GM19452 (cell line): ENCODE measurements around the gene MTOR.
"Not testable (repeated sequence)": the region's sequence is repeated elsewhere in the genome, so short reads cannot be mapped to it uniquely, and the experiment has no call there.

ENCODE experiments used
- ATAC-seq: cut with Tn5 transposase; IDR thresholded peaks from one replicate; pipeline ENCODE4 v1.9.1; 2021; ENCODE audit not compliant: unreplicated experiment

The MTOR gene

GRCh38 chr1:11067716-11068599 lies 194.4 kb downstream of the MTOR start:
- no peak for ATAC-seq

- ATAC-seq = no peak
Measured at GRCh38 chr1:11065796-11066195, 196.6 kb downstream of the MTOR start.

DNA sequence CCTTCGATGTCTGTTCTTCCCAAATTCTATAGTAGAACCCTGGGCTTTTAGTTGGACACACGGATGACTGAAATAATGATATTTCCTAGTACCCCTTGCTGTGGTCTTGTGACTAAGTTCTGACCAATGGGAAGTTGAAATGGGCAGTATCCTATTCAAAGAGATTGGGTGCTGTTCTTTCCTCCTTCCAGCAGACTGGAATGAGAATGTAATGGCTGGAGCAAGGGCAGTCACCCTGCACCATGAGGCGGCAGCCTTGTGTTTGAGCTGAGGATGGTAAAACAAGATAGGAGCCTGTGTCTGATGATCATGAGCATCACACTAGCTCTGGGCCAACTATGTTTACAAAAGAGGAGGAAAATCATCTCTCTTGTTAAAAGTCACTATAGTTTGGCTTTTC lies 197.4 kb downstream of the MTOR start:
- ATAC-seq = no peak

- ATAC-seq = not testable (repeated sequence)
Measured at GRCh38 chr1:11063937-11064537, 198.3 kb downstream of the MTOR start.

DNA sequence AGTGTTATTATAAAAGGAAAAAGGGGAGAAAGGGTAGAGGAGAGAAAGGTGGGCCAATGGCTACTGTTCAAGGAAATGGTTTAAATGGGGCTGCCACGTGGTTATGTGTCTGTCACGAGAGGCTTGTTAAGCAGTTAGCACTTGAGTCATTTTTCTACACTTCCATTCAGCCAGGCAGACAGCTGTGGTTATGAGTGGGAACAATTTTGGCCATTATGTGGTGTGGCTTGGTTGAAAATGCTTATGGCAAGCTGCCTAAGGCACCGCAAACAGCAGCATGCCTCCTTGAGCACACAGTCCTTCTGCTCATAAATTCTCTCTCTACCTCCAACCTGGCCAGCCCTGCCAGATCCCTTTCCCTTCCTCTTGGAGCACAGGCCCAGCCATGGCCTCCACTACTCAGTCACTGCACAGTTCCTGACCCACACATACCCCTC lies 199.4 kb downstream of the MTOR start:
- no peak for ATAC-seq

- ATAC-seq = no peak
Measured at GRCh38 chr1:11061652-11062365, 200.5 kb downstream of the MTOR start.

DNA sequence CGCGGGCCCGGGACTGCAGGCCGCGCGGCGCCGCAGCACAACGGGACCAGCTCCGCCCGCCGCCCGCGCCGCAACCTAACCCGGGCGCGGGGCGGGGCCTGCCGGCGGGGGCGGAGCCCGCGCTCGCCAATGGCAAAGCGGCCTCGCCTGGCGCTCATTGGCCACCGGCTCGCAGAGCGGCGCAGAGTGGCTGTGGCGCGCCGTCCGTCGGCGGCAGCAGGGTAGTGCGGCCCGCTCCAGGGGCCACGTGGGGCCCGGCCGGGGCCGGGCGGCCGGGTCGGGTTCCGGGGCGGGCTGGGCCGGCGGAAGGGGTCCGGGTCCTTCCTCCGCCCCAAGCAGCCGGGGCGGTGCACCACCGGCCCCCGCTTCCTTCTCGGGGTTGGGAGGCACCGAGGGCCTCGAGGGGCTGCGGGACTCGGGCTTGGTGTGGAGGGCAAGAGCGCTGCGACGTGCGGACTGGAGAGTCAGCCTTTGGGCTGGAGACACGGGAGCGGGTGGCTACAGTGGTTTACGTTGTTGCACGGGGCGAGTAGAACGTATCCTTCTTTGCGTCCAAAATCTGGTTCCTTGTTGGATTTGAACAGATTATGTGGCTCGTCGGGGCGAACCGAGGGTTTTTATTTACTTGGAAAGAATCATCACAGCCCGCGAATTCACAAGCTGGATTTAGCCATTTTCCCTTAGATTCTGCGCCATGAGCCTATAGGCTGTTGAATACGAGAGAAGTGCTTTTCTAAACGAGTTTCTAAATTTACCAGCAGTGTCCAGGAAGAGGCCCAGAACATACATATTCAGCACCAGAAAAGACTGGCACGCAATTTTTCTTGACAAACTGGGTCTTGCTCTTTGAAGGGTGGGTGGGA lies 202.2 kb downstream of the MTOR start, which contains the start of gene SRM:
TSS of gene SRM (minus strand) at position 51 of the 863 bp plus-strand sequence. CDS start 75 bp downstream, outside the sequence.
- peak; percentile 90 for ATAC-seq

DNA sequence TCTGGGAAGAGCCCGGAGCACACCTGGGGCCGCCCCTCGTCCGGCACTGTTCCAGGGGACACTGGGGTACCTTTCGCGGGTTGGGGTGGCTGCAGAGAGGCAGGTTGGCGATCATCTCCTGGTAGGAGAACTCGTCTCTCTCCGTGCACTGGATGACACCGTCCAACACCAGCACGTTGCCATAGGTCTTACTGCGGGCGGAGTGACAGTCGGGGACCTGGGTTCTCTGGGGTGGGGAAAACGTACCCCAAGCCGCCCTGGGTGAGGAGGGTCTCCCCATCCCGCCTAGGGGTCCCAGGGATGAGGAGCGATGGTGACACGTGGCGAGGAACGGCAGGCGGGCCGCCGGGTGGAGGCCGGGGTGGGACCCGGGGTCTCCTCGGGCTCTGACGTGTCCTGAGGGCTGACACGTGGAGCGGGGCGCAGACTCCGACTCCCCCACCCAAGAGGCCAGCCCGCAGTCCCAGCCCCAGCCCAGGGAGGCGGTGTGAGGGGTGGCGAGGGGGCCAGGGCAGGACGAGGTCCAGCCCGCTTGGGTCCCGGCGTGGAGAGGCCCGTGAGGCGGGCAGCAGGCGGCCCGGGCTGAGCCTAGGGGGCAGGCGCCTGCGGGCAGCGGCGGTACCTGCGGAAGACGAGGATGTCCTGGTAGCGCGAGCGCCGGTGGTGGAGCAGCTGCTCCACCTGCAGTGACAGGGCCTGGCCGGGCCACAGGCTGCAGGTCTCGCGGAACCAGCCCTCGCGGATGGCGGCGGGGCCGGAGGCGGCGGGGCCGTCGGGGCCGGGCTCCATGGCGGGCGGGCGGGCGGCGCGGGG lies 203.0 kb downstream of the MTOR start:
- peak; percentile 22 for ATAC-seq

DNA sequence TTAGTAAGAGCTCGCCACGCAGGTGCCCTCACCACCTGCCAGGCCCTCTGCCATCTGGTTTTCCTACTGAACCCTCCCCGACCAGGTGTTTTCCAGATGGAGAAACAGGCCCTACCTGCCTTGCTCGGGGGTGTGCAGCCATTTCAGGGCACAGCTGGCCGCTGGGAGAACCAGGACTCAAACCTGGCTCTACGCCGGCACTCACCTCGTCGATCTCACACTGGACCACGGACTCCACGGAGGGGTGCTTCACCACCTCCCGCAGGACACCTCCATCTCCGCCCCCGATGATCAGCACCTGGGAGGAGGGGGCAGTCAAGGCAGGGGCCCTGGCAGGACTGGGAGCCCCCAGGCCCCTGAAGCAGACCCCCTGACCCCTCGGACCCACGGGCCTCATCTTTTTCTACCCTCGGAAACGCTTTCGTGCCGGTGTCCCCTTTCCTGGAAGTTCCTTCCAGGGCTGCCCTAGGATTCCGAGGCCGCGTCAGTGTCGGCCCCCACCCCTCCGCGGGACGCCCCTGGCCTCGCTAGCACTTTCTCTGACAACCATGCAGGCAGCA lies 203.7 kb downstream of the MTOR start:
- no peak for ATAC-seq

- ATAC-seq = no peak
Measured at GRCh38 chr1:11058026-11058425, 204.3 kb downstream of the MTOR start.

- no peak for ATAC-seq
Measured at GRCh38 chr1:11057477-11057876, 204.9 kb downstream of the MTOR start.
